Bronchial epithelial cell (primary cell): ENCODE data around the gene KIFAP3. TPM values are rescaled to one million over a fixed set of nuclear protein-coding genes. Genes with fewer than 3 reads are reported as not detected.

Experiments used
- DNase-seq: peaks from one replicate; pipeline ENCODE4 v3.0.0-alpha.2; 2010; ENCODE audit warnings: low read depth
- FAIRE-seq: peaks from 2 replicates; lab custom pipeline; 2011; peaks lifted over from hg19 to GRCh38; lab: Jason Lieb, UNC
- H3K27me3 ChIP-seq: 2 replicates; pipeline ENCODE4 v1.5.1; 2011; ENCODE audit warnings: low read length; ENCODE audit not compliant: control insufficient read depth, insufficient read depth
- H3K36me3 ChIP-seq: 2 replicates; pipeline ENCODE4 v1.5.1; 2011; ENCODE audit warnings: low read length; ENCODE audit not compliant: control insufficient read depth, insufficient read depth
- H3K4me3 ChIP-seq: 2 replicates; pipeline ENCODE4 v1.5.1; 2011; ENCODE audit warnings: mild to moderate bottlenecking, low read depth, low read length, control low read depth
- CTCF ChIP-seq: IDR thresholded peaks from 2 replicates; pipeline ENCODE4 v1.5.1; 2011; ENCODE audit warnings: mild to moderate bottlenecking, moderate library complexity, low read length, control low read depth, inconsistent platforms; ENCODE audit not compliant: insufficient read depth, severe bottlenecking
- total RNA-seq: library from RNA; depleted of rRNA; stranded (reverse); fragments of >200 nt; gene quantifications from 2 replicates; pipeline ENCODE4 v1.2.1, GENCODE V29; 2014

The KIFAP3 gene
- total RNA-seq, 1 donor from 2014 or later = 11.1 TPM

DNA sequence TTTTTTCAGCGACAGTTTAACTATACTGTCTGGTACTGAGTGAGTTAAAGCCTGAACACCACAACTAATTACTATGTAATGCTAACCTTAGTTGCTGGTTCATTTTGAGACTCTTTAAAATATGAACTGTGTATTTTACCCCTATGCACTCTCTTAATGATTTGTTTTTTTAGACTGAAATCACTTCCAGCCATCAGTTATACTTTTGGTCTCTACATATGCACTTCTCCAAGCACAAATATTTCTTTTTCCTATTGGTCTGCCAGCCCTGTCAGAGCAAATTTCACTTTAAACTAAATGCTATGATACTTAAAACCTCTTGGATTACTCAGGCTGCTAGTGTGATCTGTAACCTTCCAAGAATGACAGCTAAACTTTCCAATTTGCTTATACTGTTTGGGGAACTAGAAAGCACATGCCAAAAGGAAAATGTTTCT is 142.7 kb downstream of the KIFAP3 start:
- no peaks in the 10 kb centered on the region for H3K36me3 ChIP-seq
- no peak for FAIRE-seq
- no peak overlapping the region for H3K4me3 ChIP-seq
- H3K27me3 ChIP-seq = no peaks in the 10 kb centered on the region
- TF ChIP-seq CTCF = no peak
- DNase-seq = no peak

- H3K4me3 ChIP-seq = no peak overlapping the region
- no peaks in the 10 kb centered on the region for H3K36me3 ChIP-seq
- no peaks in the 10 kb centered on the region for H3K27me3 ChIP-seq
- no peak for TF ChIP-seq CTCF
- no peak for DNase-seq
- no peak for FAIRE-seq
Measured at GRCh38 chr1:169929210-169929526, 145.3 kb downstream of the KIFAP3 start.

- FAIRE-seq = no peak
- Histone ChIP-seq H3K36me3 (no peaks in the 10 kb centered on the region), H3K27me3 (no peaks in the 10 kb centered on the region), H3K4me3 (no peak overlapping the region)
- peak; percentile 45 for TF ChIP-seq CTCF
- peak; percentile 59 for DNase-seq
Measured at GRCh38 chr1:169928438-169929209, 145.9 kb downstream of the KIFAP3 start.

DNA sequence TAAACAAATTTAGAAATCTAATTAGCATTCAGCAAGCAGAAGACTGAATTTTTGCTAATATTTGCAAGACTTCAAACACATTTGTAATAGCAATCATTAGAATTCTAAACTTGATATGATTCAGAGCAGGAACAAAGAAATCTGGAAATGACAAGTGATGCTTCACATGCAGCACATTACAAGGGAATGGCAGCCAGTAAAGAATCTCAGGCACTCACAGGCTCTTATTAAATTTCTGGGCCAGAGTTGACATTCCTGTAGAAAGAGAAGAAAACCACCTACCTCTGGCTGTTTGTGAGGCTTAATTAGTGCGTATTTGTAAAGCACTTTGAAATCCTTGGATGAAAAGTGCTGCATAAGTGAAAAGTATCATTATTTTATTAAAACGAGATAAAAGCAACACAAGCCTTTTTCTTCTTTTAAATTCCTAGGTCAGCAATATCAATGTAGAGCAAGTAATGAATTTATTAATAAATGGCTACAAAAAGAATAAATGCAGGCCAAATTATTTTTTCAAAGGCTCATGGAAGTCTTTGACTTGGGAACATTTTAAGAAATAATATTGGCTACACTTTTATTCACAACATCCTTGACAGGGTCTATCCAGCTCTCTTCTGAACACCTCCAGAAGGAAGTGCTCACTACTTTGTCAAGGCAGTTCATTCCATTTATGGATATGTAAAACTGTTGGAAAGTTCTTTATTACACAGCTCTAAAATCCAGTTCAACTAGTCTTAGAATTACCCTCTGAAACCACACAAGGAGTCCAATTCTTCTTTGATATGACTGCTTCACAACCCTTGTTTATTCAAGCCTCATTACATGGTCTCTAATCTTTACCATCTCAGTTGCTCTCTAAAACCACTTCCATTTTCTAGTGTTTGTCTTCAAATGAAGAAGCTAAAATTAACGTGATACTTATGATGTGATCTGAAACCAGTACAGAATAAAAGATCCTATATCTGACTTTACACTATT is 148.7 kb downstream of the KIFAP3 start:
- H3K4me3 ChIP-seq = no peak overlapping the region
- no peaks in the 10 kb centered on the region for H3K36me3 ChIP-seq
- DNase-seq (no peak), FAIRE-seq (no peak)
- TF ChIP-seq CTCF = no peak
- no peaks in the 10 kb centered on the region for H3K27me3 ChIP-seq

DNA sequence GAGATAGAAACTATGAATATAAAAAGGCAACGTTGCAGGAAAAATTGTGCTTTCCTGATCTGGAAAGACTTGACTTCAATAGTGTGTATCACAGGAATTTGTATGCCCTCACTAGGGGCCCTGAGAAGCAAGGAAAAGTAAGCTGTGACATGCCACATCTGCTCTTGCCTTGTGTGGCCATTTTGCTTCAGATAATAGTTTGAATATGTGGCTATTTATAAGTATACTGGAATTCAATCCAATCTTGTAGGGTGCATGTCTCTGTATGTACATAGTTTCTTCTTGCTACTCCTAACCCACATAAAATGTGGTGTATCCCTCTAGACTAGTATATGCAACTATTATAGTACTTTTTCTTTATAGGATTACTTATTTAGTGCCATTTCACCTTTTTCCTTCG is 149.7 kb downstream of the KIFAP3 start:
- no peaks in the 10 kb centered on the region for H3K36me3 ChIP-seq
- no peak for TF ChIP-seq CTCF
- no peaks in the 10 kb centered on the region for H3K27me3 ChIP-seq
- no peak for FAIRE-seq
- H3K4me3 ChIP-seq = no peak overlapping the region
- no peak for DNase-seq
